ENCODE data around the gene KRTAP22-2.

The KRTAP22-2 gene

GRCh38 chr21:30590297-30590696 is at the start of gene KRTAP22-2:
Gene KRTAP22-2, minus strand, starts transcription at chr21:30590397.
- DNase-seq: no peak

- no peak for DNase-seq
Observed at GRCh38 chr21:30638686-30639085, 48.5 kb upstream of the KRTAP22-2 start.

- DNase-seq: no peak
Observed at GRCh38 chr21:30634906-30635305, 44.7 kb upstream of the KRTAP22-2 start, which contains the start of gene KRTAP20-2. Gene KRTAP20-2, plus strand, starts transcription at chr21:30635206. Its CDS starts 58 bp downstream, at chr21:30635264.

GRCh38 chr21:30629200-30629599 is 39.0 kb upstream of the KRTAP22-2 start:
- DNase-seq: no peak

GRCh38 chr21:30628109-30628508 is 37.9 kb upstream of the KRTAP22-2 start:
- no peak for DNase-seq

- DNase-seq: no peak
Observed at GRCh38 chr21:30625449-30626165, 35.4 kb upstream of the KRTAP22-2 start.

- DNase-seq: no peak
Observed at GRCh38 chr21:30623362-30623761, 33.2 kb upstream of the KRTAP22-2 start.

GRCh38 chr21:30620522-30620921 is 30.3 kb upstream of the KRTAP22-2 start, which contains the start of gene KRTAP20-4:
Gene KRTAP20-4, plus strand, starts transcription at chr21:30620627.
- no peak for DNase-seq

- DNase-seq: no peak
Observed at GRCh38 chr21:30620080-30620479, 29.9 kb upstream of the KRTAP22-2 start.

GRCh38 chr21:30616125-30616524 is 25.9 kb upstream of the KRTAP22-2 start, which contains the start of gene KRTAP20-1:
Gene KRTAP20-1, plus strand, starts transcription at chr21:30616425. Its CDS starts 30 bp downstream, at chr21:30616455.
- DNase-seq: no peak

GRCh38 chr21:30615199-30615598 is 25.0 kb upstream of the KRTAP22-2 start:
- DNase-seq: no peak

- no peak for DNase-seq
Observed at GRCh38 chr21:30613836-30614235, 23.6 kb upstream of the KRTAP22-2 start, which contains the start of gene KRTAP6-1. Gene KRTAP6-1, minus strand, starts transcription at chr21:30613930. Its CDS starts 26 bp downstream, at chr21:30613904.

- DNase-seq: no peak
Observed at GRCh38 chr21:30612132-30612531, 21.9 kb upstream of the KRTAP22-2 start.

- no peak for DNase-seq
Observed at GRCh38 chr21:30605968-30606367, 15.8 kb upstream of the KRTAP22-2 start.

GRCh38 chr21:30600787-30601186 is 10.6 kb upstream of the KRTAP22-2 start, which contains the start of gene KRTAP22-1:
Gene KRTAP22-1, plus strand, starts transcription at chr21:30601087.
- DNase-seq: no peak

GRCh38 chr21:30598802-30599201 is 8.6 kb upstream of the KRTAP22-2 start, which contains the start of gene KRTAP6-2:
Gene KRTAP6-2, minus strand, starts transcription at chr21:30598902. Its CDS starts 28 bp downstream, at chr21:30598874.
- no peak for DNase-seq

GRCh38 chr21:30592140-30592539 is 1.9 kb upstream of the KRTAP22-2 start, which contains the start of gene KRTAP6-3:
Gene KRTAP6-3, plus strand, starts transcription at chr21:30592440. Its CDS starts 6 bp downstream, at chr21:30592446.
- no peak for DNase-seq

GRCh38 chr21:30582870-30583269 is 7.3 kb downstream of the KRTAP22-2 start:
- DNase-seq: no peak

- DNase-seq: no peak
Observed at GRCh38 chr21:30580132-30580531, 10.1 kb downstream of the KRTAP22-2 start.

- no peak for DNase-seq
Observed at GRCh38 chr21:30579346-30579745, 10.9 kb downstream of the KRTAP22-2 start.

GRCh38 chr21:30577766-30578165 is 12.4 kb downstream of the KRTAP22-2 start:
- no peak for DNase-seq

- no peak for DNase-seq
Observed at GRCh38 chr21:30567617-30568016, 22.6 kb downstream of the KRTAP22-2 start.

GRCh38 chr21:30563630-30564029 is 26.6 kb downstream of the KRTAP22-2 start:
- no peak for DNase-seq

- no peak for DNase-seq
Observed at GRCh38 chr21:30563072-30563471, 27.1 kb downstream of the KRTAP22-2 start.
